GM19099 (cell line): ENCODE results near the gene MMP11.

ENCODE experiments used
- POLR2A ChIP-seq: IDR thresholded peaks from 3 replicates; pipeline ENCODE4 v1.6.1; 2011; ENCODE audit warnings: low read depth; ENCODE audit not compliant: insufficient read length; ENCODE audit errors: extremely low read depth

Gene MMP11

DNA sequence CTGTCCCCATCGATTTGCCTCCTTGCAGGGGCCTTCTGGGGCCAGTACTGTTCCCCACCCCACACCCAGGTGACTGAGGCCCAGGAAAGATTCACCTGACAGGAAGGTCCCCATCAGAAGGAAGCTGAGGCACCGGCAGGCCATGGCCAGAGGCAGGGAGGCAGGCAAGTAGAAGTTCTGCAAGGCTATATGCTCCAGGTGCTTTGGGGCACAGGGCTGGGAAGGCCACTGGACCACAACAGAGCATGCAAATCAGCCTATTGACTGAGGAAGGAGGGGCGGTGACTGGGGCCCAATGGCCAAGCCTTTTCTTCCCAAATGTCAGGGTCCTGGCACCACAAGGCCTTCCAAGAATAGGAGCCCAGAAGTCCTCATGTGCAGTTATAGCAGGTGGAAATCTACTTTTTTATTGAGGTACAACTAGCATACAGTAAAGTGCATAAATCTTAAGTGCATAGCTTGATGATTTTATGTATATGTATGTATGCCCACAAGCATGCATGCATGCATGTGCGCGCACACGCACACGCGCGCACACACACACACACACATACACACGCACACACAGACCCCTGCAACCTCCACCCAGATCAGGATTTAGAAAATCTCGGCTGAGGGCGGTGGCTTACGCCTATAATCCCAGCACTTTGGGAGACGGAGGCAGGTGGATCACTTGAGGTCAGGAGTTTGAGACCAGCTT, 18.3 kb upstream of the MMP11 start, which contains the start of gene VPREB3:
Gene VPREB3, minus strand, starts transcription at position 206 of the 700 bp plus-strand sequence. Its CDS starts 62 bp downstream, at position 144.
- TF ChIP-seq POLR2A = no peak

DNA sequence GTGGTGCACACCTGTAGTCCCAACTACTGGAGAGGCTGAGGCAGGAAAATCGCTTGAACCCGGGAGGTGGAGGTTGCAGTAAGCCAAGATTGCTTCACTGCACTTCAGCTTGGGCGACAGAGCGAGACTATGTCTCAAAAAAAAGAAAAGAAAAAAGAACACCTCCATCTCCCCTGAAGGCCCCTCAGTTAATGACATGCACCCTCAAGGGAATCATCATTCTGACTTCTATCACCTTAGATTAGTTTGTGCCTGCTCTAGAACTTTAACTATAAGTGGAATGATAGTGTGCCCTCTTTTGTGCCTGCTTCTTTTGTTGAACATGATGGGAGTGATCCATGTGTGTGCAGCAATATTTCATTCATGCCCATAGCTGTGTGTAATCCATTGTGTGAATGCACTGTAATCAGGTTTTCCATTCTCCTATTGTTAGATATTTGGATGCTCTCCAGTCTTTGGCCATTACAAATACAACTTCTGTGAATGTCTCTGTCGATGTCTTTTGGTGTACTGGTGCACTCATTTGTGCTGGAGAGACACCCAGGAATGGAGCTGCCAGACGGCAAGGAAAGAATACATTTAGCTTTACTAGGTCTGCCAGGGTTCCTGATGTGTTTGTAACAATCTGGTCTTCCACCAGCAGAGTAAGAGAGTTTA, 17.5 kb upstream of the MMP11 start:
- TF ChIP-seq POLR2A = no peak

- no peak for TF ChIP-seq POLR2A
Observed at GRCh38 chr22:23755711-23756110, 16.9 kb upstream of the MMP11 start.

- no peak for TF ChIP-seq POLR2A
Observed at GRCh38 chr22:23756891-23757290, 15.8 kb upstream of the MMP11 start.

DNA sequence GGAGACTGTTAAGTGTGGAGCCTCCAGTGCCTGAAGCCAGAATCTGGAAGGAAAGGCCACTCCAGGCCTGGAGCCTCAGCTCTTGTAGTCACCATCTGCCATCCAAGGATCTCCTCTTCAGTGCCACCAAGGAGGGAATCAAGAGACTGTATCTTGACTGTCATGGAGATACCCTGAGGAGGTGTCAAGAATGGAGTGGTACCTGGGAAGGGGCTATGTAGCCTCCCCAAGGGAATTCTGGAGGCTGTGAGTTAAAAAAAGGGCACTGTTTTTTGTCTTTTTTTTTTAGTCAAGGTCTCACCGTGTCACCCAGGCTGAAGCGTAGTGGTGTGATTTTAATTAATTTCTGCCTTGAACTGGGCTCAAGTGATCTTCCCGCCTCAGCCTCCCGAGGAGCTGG, 13.1 kb upstream of the MMP11 start:
- no peak for TF ChIP-seq POLR2A

DNA sequence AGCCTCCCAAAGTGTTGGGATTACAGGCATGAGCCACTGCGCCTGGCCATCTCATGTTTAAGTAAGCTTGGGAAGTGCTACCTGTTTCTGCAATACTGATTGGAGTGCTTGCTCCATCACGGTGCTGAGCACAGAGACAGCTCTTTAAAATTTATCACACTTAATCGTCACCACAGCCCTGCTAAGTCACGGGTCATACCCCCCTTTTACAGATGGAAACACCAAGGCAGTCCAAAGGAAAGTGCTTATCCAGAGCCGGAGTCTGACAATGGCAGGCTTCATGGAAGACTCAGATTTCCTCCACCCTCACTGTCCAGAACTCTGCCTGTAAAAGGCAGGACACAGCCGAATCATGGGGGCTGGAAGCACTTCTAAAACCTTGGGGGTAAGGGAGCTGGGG, 12.6 kb upstream of the MMP11 start:
- TF ChIP-seq POLR2A = no peak

DNA sequence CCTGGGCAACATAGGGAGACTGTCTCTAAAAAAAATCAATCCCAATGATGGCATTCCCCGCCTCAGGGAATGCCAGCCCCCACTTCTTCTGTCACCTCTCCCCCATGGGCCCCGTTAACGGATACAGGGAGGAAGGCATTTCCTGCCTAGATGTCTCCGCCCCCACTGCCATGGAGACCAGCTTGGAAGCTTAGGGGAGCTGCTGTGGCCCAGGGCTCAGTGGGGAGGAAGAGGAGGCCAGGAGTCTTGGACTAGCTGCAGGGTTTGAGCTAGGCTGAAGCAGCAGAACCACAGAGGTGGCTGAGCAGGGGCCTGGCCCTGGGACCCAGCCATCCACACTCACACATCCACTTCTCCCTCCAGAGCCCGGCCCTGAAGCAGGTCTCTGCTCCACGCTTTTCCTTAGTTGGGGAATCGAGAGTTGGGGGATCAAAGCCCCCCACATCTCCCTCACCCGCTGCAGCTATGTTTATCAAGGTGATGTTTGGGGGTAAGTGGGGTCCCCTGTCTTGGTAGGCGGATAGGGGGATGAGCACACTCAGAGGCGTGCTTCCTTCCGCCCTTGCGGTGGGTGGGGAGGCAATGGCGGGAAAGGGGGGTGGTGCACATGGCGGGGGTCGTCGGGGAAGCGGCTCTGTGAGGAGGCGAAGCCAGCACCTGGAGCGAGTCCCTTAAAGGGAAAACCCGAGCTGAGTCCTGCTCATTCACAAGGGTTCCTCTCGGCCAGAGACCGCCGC, 9.6 kb upstream of the MMP11 start, which contains the start of gene C22orf15:
Gene C22orf15, plus strand, starts transcription at position 149 of the 737 bp plus-strand sequence. Its CDS starts 317 bp downstream, at position 466.
- TF ChIP-seq POLR2A = no peak

- TF ChIP-seq POLR2A = peak; percentile 46
Observed at GRCh38 chr22:23763579-23763945, 9.1 kb upstream of the MMP11 start.

- peak; percentile 2 for TF ChIP-seq POLR2A
Observed at GRCh38 chr22:23763954-23764353, 8.7 kb upstream of the MMP11 start.

DNA sequence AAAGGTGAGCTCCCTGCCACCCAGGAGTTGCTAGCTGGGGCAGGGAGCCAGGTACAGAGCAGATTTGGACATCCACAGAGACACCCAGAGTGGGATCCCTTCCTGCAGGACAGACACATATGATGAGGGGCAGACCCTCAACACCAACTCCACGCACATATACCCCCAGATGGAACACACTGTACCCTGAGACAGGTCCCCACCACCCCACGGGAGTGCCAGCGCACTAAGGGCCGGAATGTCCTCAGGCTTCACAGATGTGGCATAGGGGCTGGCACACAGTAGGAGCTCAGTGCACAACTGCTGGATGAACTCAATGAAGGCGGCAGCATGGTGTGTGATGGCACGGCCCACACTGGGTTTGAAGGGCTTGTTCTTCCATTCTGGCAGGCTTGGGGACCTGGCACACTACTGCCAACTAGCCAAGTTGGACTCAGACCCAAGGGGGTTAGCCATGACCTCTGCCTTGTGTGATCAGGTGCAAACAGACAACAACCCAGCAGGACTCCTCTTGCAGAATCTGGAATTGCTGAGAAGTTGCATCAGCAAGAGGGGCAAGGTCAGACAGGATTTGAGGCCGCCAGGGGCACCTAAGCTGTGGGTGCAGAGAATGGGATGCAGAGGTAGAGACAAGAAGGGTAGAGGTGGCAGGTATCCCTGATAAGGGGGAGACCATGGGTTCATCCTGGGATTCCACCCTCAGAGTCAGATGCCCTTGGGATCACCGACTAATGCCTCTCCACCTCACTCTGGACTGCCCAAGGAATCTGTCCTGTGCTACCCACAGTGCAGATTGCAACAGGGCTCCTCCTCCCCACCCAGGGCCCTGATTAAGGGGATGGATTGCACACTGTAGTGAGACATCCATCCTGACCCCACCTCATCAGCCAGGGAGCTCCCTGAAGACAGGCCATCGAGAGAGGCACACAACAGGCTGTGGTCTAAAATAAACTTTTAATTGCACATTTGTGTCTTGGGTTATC, 7.5 kb upstream of the MMP11 start:
- TF ChIP-seq POLR2A = no peak

DNA sequence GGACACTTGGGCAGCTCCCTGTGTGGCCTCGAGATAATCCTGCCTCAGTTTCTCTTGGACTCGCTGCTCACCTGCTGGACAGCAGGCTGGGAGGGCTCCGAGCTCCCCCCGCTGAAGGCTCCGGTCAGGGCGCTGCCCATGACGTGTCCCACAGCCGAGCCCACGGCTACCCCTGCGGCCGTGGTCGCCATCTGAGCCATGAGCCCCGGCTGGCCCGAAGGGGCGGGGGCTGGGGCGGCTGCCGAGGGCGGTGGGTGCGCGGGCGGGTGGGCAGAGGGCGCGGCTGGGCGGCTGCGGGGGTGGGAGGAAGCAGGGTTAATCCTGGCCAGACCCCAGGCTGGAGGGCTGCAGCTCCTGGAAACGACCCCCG, 5.4 kb upstream of the MMP11 start:
- TF ChIP-seq POLR2A = no peak

DNA sequence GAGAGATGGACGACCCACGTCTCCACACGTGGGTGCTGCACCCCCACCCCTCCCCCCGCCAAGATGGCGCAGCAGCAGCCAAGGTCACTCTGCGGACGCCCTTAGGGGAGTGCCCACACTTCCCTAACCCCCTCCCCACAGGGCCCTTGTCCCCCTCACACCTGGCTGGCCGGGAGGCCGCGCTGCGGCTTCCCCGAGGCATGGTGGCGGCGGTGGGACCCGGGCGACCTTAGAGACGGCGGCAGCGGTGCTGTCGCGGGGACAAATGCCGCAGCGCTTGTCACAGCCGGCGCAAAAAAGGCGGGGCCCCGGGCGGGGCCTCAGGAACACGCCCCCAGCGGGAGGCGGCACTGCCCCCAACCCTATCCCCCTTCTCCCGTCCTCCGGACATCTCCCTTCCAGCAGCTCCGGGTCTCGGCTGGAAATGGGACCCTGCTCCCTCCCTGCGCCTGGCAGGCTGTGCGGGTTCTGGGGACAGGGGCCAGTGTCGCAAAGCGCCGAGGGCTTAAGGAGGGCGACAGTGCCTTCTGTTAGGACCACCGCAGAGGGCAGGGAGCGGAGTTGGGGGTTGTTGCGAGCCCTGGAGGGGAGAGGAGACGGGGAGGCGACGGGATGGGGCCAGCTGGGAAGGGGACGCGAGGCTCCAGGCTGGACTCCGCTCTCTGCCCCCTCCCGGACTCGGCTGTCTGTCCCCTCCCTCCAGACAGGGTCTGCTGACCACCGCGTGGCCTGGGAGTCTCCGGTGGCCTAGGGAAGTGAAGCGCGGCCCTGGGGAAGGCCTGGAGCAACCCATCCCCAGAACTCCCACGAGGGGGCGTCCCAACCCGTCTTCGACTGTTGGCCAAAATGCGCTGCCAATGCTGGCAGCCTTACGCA, 4.7 kb upstream of the MMP11 start, which contains the start of gene CHCHD10:
Gene CHCHD10, minus strand, starts transcription at position 300 of the 876 bp plus-strand sequence. Its CDS starts 98 bp downstream, at position 202.
- peak; percentile 81 for TF ChIP-seq POLR2A

- TF ChIP-seq POLR2A = no peak
Observed at GRCh38 chr22:23769321-23769965, 3.2 kb upstream of the MMP11 start.
